ENCODE measurements around the gene NOS3. TPM values are rescaled to one million over a fixed set of nuclear protein-coding genes. Genes with fewer than 3 reads are reported as not detected.

NOS3 gene
- total and polyA plus RNA-seq, 2 donors (not counting 3 experiments of a cell fraction or from before 2014, with no cell fraction given): 82.8 to 95.1 TPM

- no peak overlapping the region for H3K4me3 ChIP-seq (replicated peaks in 1 of 3; ENCODE audit: insufficient read depth in 1 of 3, low read depth in 1 of 3, low read length in 3 of 3)
- H3K27ac ChIP-seq (ENCODE audit: insufficient read depth, low read depth, low read length): no peak overlapping the region
- POLR2A ChIA-PET: interaction anchor here (0.7 kb wide), 1 partner anchor 38 kb away, joined by 4 read pairs; no protein-coding TSS in a partner anchor
- H3K9me1 ChIP-seq (replicated peaks; ENCODE audit: control insufficient read depth, extremely low read depth, insufficient read depth, low read length): no peaks in the 10 kb centered on the region
- CTCF ChIA-PET: interaction anchor here (1.1 to 2.0 kb wide), 2 partner anchors 13 to 36 kb away, joined by 5 to 6 read pairs; no protein-coding TSS in a partner anchor
- peaks cover 7 to 13% of the 10 kb centered on the region in 2 experiments for H3K27me3 ChIP-seq (ENCODE audit: control insufficient read depth in 2 of 2, insufficient read depth in 2 of 2, low read length in 2 of 2)
- TF ChIP-seq FOS (IDR thresholded peaks at IDR 0.05; ENCODE audit: borderline replicate concordance, insufficient read depth, low read length) (no peak), GATA2 (IDR thresholded peaks at IDR 0.05; ENCODE audit: insufficient read depth, insufficient read length, low read depth, low read length) (no peak), JUN (IDR thresholded peaks at IDR 0.05; ENCODE audit: borderline replicate concordance, insufficient read depth, insufficient read length, low read depth) (no peak), MYC (IDR thresholded peaks at IDR 0.05; ENCODE audit: low read depth, low read length) (no peak)
- TF ChIP-seq, protein P1, sequence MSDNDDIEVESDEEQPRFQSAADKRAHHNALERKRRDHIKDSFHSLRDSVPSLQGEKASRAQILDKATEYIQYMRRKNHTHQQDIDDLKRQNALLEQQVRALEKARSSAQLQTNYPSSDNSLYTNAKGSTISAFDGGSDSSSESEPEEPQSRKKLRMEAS (IDR thresholded peaks at IDR 0.05; ENCODE audit: insufficient read depth, insufficient read length): no peak
- TF ChIP-seq, protein P2, sequence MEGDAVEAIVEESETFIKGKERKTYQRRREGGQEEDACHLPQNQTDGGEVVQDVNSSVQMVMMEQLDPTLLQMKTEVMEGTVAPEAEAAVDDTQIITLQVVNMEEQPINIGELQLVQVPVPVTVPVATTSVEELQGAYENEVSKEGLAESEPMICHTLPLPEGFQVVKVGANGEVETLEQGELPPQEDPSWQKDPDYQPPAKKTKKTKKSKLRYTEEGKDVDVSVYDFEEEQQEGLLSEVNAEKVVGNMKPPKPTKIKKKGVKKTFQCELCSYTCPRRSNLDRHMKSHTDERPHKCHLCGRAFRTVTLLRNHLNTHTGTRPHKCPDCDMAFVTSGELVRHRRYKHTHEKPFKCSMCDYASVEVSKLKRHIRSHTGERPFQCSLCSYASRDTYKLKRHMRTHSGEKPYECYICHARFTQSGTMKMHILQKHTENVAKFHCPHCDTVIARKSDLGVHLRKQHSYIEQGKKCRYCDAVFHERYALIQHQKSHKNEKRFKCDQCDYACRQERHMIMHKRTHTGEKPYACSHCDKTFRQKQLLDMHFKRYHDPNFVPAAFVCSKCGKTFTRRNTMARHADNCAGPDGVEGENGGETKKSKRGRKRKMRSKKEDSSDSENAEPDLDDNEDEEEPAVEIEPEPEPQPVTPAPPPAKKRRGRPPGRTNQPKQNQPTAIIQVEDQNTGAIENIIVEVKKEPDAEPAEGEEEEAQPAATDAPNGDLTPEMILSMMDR (IDR thresholded peaks at IDR 0.05; ENCODE audit: extremely low read depth in 1 of 2, insufficient read depth in 1 of 2, low read depth in 1 of 2, low read length in 2 of 2): no peak
- no peak overlapping the region for H3K9ac ChIP-seq (replicated peaks; ENCODE audit: extremely low read depth, insufficient read depth, low read length)
- H3K36me3 ChIP-seq (ENCODE audit: control insufficient read depth in 2 of 2, extremely low read depth in 1 of 2, insufficient read depth in 2 of 2, low read length in 2 of 2): no peaks in the 10 kb centered on the region
- H4K20me1 ChIP-seq (replicated peaks; ENCODE audit: control insufficient read depth, extremely low read depth, insufficient read depth, low read length): no peaks in the 10 kb centered on the region
- no peaks in the 10 kb centered on the region for H3K9me3 ChIP-seq (replicated peaks; ENCODE audit: control insufficient read depth, insufficient read depth, low read length)
- DNase-seq (ENCODE audit: low read depth, low spot score) (no peak), FAIRE-seq (no peak)
- dilution Hi-C loops (cut with MboI; ENCODE audit: extremely low pct_ligation_motif_present, low sequenced_read_pairs) (no loop called here), intact Hi-C loops (cut with micrococcal nuclease) (no loop called here)
- H3K4me2 ChIP-seq (ENCODE audit: insufficient read depth, low read length): no peak overlapping the region
- no peaks in the 10 kb centered on the region for H3K79me2 ChIP-seq (ENCODE audit: control insufficient read depth, insufficient read depth, low read length)
- no peak overlapping the region for H2AFZ ChIP-seq (ENCODE audit: low read depth, low read length)
- H3K4me1 ChIP-seq (ENCODE audit: control insufficient read depth, extremely low read depth, insufficient read depth, low read length): no peaks in the 10 kb centered on the region
- no TSS peak for BruUV-seq (replicated peaks)
These were observed 40.8 kb upstream of the NOS3 start for GRCh38 chr7:150949971-150950491.
